HUES6 (cell line): Measurements from ENCODE around the gene DMBX1.
A peak's percentile ranks its signal among the peaks of the same experiment; 100 is the strongest.

ENCODE experiments used
- H3K27ac ChIP-seq: 2 replicates; pipeline ENCODE4 v1.7.0; 2013; ENCODE audit warnings: low read depth, mild to moderate bottlenecking, low read length, inconsistent platforms
- H3K27me3 ChIP-seq: 2 replicates; pipeline ENCODE4 v1.6.1; 2013; ENCODE audit warnings: low read length; ENCODE audit not compliant: control insufficient read depth, insufficient read depth
- H3K36me3 ChIP-seq: 2 replicates; pipeline ENCODE4 v1.6.1; 2013; ENCODE audit warnings: low read length; ENCODE audit not compliant: control insufficient read depth, insufficient read depth
- H3K4me1 ChIP-seq: 2 replicates; pipeline ENCODE4 v1.6.1; 2013; ENCODE audit warnings: low read length; ENCODE audit not compliant: control insufficient read depth, insufficient read depth
- H3K4me3 ChIP-seq: 2 replicates; pipeline ENCODE4 v1.5.1; 2013; ENCODE audit warnings: low read depth, low read length
- H3K9ac ChIP-seq: one replicate; pipeline ENCODE4 v1.6.1; 2013; ENCODE audit warnings: mild to moderate bottlenecking, low read length
- H3K9me3 ChIP-seq: 2 replicates; pipeline ENCODE4 v1.6.1; 2013; ENCODE audit warnings: low read depth, low read length; ENCODE audit not compliant: control insufficient read depth, insufficient read depth

The DMBX1 gene

DNA sequence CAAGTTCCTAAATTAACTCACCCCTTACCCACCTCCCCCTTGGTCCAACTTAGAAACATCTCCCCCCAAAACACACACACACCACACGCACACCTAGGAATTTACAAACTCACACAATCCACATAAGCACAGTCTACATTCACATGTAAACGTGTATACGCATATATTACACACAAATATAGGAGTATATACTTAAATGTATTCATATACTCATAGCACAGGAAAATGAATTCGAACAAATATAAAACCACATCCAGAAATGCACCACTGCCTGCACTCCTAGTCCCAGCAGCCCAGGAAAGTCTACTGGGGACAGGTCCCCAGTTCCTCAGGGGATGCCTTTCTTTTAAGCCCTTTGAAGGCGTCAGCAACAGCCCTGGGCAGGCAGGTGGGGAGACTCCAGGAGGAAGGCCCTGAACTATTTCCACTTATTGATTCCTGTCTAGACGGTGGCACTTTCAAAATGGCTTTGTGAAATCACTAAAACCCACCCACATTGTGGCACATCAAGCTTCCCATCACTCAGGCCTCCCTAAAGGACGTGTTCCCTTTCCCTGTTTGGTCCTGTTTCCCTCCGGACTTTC is 3.1 kb upstream of the DMBX1 start:
- Histone ChIP-seq H3K4me3 (no peak overlapping the region), H3K4me1 (peaks cover 36% of the 10 kb centered on the region), H3K36me3 (no peaks in the 10 kb centered on the region), H3K27ac (no peak overlapping the region), H3K9me3 (no peaks in the 10 kb centered on the region), H3K9ac (no peak overlapping the region), H3K27me3 (peaks cover 100% of the 10 kb centered on the region)

DNA sequence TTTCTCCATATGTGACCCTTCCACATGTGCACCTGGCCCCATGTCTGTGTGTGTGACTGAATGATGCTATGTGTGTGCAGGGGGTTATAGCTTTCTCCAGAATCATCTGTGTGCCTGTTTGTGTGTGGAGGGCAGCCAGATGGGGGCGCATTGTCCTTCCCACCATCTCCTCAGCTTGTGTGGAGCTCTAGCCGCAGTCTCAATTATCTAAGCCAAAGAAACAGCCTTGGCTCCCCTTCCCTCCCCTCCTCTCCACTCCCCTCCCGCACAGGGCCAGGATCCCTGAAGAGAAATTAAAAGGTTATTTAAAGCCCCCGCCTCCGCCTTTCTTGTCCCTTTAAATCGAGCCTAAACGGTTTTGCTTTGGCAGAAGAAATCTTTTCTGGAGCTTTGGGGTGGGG is 1.8 kb upstream of the DMBX1 start:
- Histone ChIP-seq H3K4me3 (no peak overlapping the region), H3K36me3 (no peaks in the 10 kb centered on the region), H3K9ac (no peak overlapping the region), H3K9me3 (no peaks in the 10 kb centered on the region), H3K27me3 (peaks cover 100% of the 10 kb centered on the region), H3K27ac (no peak overlapping the region), H3K4me1 (peaks cover 49% of the 10 kb centered on the region)

DNA sequence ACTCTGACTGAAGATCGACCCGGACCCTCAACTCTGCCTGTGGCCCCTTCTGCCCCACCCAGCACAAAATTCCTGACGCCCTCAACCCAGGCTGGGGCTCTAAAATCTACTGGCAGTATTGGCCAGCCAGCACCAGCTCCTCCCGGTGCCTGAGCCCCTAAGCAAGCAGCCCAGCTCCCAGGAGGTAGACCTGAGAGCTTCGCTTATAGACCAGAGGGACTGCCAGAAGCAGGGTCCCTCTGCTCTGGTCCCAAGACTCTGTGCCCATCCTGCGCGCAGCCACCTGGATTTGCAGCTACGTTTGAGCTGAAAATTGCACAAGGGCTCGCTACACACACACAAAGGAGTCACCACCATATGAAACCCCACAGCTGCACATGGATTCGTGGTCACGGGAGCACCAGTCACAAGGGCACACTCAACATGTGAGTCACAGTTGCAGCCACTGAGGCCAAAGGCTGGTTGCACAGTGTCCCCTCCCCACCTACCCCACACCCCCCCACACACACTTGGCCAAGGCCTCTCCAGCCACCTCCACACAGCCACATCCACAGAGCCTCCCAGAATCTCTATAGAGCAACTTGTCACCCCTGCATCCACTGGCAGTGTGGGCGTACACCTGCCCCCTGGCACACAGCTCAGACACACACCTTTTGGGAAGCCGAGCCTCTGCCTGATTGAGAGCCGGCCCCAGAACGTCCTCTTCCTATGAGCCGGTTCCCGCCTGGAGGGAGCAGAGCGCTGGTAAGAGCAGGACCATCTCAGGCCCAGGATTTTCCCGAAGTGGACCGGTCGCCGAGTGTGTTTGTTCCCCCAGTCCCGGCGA is 1.1 kb upstream of the DMBX1 start:
- H3K36me3 ChIP-seq: no peaks in the 10 kb centered on the region
- no peak overlapping the region for H3K27ac ChIP-seq
- peaks cover 100% of the 10 kb centered on the region for H3K27me3 ChIP-seq
- H3K4me1 ChIP-seq: peaks cover 54% of the 10 kb centered on the region
- no peak overlapping the region for H3K9ac ChIP-seq
- H3K9me3 ChIP-seq: no peaks in the 10 kb centered on the region
- H3K4me3 ChIP-seq: peak overlapping the region; percentile 64

DNA sequence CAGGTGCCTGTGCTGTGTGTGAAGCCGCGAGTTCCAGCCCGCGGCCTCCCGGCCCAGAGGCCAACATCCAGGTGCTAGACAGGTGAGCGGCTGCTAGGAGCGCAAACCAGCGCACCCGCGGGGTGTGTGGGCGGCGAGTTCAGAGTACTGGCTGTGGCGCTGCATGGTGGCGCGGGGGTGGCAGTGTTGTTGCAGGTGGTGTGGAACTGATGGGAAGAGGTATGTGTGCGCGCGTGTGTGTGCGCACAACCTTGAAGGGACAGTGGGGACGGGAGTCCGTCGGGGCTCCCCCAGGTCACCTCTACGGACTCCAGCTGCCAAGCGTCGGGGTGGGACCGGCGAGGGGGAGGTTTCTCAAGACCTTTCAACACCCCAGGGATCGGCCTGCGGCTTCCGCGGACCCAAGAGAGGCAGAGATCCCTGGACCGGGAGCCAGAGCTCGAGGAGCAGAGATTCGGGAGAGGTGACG is 433 bp upstream of the DMBX1 start:
- Histone ChIP-seq H3K9ac (no peak overlapping the region), H3K27ac (no peak overlapping the region), H3K36me3 (no peaks in the 10 kb centered on the region), H3K9me3 (no peaks in the 10 kb centered on the region), H3K4me3 (peak overlapping the region; percentile 64), H3K4me1 (peaks cover 60% of the 10 kb centered on the region), H3K27me3 (peaks cover 100% of the 10 kb centered on the region)

DNA sequence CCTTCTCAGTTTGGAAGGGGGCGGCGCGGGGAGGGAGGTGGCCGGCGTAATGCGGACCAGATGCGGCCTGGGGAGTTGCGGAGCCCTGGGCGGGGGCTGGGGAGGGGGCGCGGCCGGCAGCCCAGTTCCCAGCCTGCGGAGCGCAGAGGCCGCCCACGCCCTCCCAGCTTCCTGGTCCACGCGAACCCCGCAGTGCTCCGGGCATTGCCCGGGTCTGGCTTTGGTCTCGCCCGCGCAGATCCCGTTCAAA is 695 bp downstream of the DMBX1 start:
- no peaks in the 10 kb centered on the region for H3K9me3 ChIP-seq
- peaks cover 54% of the 10 kb centered on the region for H3K4me1 ChIP-seq
- H3K9ac ChIP-seq: no peak overlapping the region
- H3K4me3 ChIP-seq: peak overlapping the region; percentile 64
- no peak overlapping the region for H3K27ac ChIP-seq
- peaks cover 100% of the 10 kb centered on the region for H3K27me3 ChIP-seq
- H3K36me3 ChIP-seq: no peaks in the 10 kb centered on the region

DNA sequence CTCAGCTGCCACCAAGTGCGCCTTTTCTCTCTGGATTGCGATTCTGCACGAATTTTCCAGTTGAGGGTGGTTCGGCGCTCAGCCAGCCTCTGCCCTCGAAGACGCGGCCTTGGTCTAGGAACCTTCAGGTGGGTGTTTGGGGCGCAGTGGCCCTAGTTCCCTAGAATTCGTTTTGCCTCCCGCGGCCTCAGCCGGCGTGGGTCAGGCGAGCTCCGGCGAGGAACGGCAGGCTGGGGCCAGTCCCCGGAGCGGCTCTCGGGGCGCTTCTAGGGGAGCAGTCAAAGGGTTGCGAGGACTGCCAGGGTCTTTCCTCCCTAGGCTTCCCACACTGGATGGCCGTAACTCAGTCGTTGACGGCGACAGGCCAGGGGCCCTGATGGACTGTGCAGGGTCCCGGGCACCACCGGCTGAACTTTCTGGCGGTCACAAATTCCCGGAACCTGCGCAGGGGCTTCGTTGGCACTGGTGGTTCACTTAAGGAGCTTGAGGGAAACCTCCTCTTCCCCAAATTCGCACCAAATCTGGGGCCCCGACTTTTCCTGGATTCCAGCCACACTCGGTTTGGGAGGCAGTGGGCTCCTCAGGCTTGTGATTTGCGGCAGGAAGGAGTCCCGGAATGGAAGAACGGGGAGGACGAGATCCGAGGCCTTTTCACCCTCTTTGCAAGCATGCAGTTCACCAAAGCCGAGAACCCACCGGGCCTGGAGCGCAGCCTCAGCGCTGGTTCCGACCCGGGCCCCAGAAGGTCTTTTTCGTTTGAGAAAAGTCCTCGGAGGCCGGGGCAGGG is 1.2 kb downstream of the DMBX1 start:
- H3K4me1 ChIP-seq: peaks cover 53% of the 10 kb centered on the region
- peak overlapping the region; percentile 64 for H3K4me3 ChIP-seq
- H3K36me3 ChIP-seq: no peaks in the 10 kb centered on the region
- no peaks in the 10 kb centered on the region for H3K9me3 ChIP-seq
- no peak overlapping the region for H3K9ac ChIP-seq
- peaks cover 100% of the 10 kb centered on the region for H3K27me3 ChIP-seq
- H3K27ac ChIP-seq: no peak overlapping the region

DNA sequence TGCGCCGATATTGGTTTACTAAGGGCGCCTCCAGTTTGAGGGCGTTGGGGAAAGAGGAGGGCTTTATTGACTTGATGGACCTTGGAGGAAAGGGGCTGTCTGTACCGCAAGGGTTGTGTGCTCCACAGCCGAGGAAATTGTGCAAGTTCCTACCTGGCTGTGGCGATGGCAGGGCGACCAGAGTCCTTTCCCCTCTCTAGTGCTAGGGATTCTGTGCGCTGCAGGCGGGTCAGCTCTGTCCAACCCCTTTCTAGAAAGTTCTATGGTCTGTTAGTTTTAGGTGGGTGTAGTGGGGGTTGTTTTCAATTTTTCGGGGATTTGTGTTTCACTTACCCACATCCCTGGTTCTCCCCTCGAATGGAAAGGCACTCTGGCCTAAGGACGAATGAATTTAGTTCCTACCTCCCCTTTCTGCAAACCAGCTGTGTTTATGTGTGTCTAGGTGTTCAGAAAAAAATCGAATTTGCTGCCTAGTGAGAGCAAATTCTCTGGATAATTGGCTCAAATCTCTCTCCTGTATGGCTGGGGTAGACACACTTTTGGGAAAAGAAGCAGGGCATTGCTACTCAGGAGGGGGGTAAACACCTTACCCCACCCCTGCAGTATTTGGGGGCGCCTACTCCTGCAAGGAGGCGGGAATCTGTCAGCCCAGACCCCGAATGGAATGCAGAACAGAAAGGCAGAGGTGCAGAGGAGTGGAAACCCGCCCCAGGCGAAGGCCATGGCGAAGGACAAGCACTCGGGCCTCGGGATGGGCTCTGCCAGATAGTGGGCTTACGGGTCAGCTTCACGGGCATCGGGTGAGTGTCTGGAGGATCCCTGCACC is 2.0 kb downstream of the DMBX1 start:
- Histone ChIP-seq H3K4me1 (peaks cover 49% of the 10 kb centered on the region), H3K4me3 (peak overlapping the region; percentile 42; the same call in 1 of the 2 replicates), H3K27me3 (peaks cover 100% of the 10 kb centered on the region), H3K36me3 (no peaks in the 10 kb centered on the region), H3K9ac (no peak overlapping the region), H3K9me3 (no peaks in the 10 kb centered on the region), H3K27ac (no peak overlapping the region)

DNA sequence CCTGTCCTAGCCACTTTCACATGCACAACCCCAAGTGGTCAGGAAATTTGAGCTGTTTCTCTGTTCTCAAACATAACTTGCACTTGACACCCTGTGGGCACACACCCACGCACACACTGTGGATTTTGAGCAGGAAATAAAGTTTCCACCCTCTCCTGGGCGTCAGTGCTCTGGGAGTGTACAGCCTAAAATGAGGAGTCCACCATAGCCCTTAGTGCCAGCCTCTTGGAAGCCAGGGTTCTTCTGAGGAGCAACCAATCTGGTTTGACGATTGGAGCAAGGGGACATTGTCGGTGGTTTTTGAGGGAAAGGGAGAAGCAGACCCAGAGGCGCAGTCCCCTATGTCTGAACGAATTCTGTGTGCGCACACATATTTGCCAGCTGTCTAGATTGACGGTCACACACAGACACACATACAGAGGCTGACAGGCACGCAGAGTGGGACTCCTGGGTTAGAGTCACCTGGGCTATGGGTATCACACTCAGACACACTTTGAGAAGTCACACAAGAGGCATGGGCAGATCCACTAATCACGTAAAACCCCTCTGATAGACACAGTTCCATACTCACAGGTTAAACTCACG is 2.7 kb downstream of the DMBX1 start:
- Histone ChIP-seq H3K27me3 (peaks cover 100% of the 10 kb centered on the region), H3K4me1 (peaks cover 49% of the 10 kb centered on the region)

DNA sequence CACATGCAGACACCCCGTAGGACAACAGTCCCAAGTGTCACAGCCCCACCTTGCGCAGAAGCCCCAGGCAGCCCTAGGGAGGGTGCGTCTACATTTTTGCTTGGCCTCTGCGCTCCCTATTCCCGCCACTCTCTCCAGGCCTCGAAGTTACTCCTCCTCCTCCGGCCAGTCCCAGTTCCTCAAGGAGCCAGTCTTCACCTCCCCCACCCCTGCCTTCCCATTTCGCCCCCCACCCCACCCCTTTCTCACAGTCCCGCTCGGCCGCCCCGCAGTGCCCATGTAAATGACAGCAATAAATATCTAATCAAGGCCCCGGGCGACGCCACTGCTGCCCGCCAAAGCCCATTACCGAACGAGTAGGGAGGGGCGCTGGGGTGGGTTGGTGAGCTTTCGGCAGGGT is 3.2 kb downstream of the DMBX1 start:
- Histone ChIP-seq H3K9ac (no peak overlapping the region), H3K27ac (no peak overlapping the region), H3K9me3 (no peaks in the 10 kb centered on the region), H3K36me3 (no peaks in the 10 kb centered on the region), H3K4me1 (peaks cover 49% of the 10 kb centered on the region), H3K27me3 (peaks cover 100% of the 10 kb centered on the region), H3K4me3 (peak overlapping the region; percentile 42)

More for the DNA sequence above, 2.7 kb downstream of the DMBX1 start:
- Histone ChIP-seq H3K9ac (no peak overlapping the region), H3K27ac (no peak overlapping the region), H3K9me3 (no peaks in the 10 kb centered on the region), H3K36me3 (no peaks in the 10 kb centered on the region), H3K4me3 (peak overlapping the region; percentile 42)

DNA sequence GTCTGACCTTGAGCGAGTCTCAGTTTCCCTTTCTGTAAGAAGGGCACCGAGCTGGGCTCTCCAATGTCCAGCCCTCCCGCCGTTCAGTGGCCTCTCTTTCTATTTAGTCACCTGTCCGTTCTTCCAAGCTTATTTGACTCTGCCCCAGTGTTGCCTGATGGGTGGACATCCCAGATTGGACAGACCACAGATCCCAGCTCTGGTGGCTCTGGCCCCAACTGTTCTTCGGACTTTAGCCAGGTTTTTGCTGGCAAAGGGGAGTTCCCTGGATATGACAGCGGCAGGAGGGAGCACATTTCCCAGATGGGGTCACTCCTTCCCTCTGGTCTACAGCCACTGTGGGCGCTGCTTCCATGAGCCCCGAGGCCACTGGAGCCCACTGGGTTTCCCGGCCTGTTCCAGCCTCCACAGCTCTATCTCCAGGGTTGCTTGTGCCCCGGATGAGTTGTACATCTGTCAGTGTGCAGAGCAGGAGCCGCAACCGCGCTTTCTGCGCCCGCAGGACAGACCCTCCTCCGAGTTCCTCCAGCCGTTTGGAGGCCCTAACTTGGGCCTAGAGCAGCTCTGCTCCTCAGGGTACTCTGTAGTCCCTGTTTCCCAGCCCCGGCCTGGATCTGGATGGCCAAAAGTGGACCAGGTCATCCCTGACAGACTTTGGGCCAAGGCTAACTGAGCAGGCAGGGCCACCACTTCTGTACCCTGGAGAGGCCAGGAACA is 3.8 kb downstream of the DMBX1 start:
- Histone ChIP-seq H3K36me3 (no peaks in the 10 kb centered on the region), H3K27ac (no peak overlapping the region), H3K27me3 (peaks cover 100% of the 10 kb centered on the region), H3K9ac (no peak overlapping the region), H3K9me3 (no peaks in the 10 kb centered on the region), H3K4me1 (peaks cover 47% of the 10 kb centered on the region), H3K4me3 (peak overlapping the region; percentile 24; the same call in 1 of the 2 replicates)
